GM06990 (cell line): Measurements from ENCODE around the gene ADGRD1.

Experiments used
- DNase-seq: peaks from one replicate; pipeline ENCODE4 v3.0.0-alpha.2; 2011; ENCODE audit not compliant: insufficient read length; ENCODE audit errors: extremely low read depth
- H3K27me3 ChIP-seq: replicated peaks from 2 replicates; pipeline ENCODE4 v1.6.0; 2011; ENCODE audit warnings: low read length; ENCODE audit not compliant: control insufficient read depth, insufficient read depth
- H3K36me3 ChIP-seq: 2 replicates; pipeline ENCODE4 v1.5.1; 2011; ENCODE audit warnings: low read length; ENCODE audit not compliant: control insufficient read depth, insufficient read depth
- H3K4me3 ChIP-seq: replicated peaks from 2 replicates; pipeline ENCODE4 v1.5.1; 2011; ENCODE audit warnings: low read depth, mild to moderate bottlenecking, control low read depth, low read length
- TF ChIP-seq, protein P1 (sequence below): IDR thresholded peaks from 2 replicates; pipeline ENCODE4 v1.5.1; 2011; ENCODE audit warnings: low read length, control low read depth, mild to moderate bottlenecking, inconsistent platforms; ENCODE audit not compliant: insufficient read depth, poor library complexity, severe bottlenecking

ADGRD1 gene

DNA sequence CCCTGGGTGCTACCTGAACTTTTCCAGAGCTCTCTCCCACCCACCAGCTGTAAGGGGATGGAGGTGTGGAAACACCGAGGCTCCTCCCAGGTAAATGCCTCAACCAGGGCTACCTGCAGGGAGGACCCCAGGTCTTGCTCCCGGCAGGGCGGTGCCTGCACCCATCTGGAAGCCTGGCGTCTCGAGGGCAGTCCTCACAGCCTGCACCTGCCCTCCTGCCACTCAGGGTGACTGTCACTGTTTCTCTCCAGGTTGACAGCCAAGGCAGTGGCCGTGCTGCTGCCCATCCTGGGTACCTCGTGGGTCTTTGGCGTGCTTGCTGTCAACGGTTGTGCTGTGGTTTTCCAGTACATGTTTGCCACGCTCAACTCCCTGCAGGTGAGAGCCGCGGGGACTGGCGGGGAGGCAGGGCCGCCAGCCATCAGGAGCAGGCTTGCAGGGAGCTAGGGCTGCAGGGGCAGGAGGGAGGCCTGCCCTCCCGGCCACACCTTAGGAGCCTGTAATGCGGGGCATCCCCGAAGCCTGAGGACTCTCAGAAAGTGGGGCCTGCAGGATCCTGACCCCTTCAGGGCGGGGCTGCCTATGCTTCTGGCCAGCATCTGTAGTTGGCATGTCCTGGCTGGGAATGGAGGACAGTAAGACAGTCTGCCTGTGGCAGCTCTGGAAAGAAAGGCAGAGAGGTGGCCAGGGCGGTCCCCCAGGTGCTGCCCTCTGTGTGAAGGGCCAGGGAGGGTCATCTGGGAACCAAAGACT is 182.3 kb downstream of the ADGRD1 start:
- no peak for DNase-seq
- TF ChIP-seq, protein P1, sequence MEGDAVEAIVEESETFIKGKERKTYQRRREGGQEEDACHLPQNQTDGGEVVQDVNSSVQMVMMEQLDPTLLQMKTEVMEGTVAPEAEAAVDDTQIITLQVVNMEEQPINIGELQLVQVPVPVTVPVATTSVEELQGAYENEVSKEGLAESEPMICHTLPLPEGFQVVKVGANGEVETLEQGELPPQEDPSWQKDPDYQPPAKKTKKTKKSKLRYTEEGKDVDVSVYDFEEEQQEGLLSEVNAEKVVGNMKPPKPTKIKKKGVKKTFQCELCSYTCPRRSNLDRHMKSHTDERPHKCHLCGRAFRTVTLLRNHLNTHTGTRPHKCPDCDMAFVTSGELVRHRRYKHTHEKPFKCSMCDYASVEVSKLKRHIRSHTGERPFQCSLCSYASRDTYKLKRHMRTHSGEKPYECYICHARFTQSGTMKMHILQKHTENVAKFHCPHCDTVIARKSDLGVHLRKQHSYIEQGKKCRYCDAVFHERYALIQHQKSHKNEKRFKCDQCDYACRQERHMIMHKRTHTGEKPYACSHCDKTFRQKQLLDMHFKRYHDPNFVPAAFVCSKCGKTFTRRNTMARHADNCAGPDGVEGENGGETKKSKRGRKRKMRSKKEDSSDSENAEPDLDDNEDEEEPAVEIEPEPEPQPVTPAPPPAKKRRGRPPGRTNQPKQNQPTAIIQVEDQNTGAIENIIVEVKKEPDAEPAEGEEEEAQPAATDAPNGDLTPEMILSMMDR, result no peak
- no peak overlapping the region for H3K4me3 ChIP-seq
- H3K27me3 ChIP-seq, result no peaks in the 10 kb centered on the region; the same call in 1 of the 2 replicates
- no peaks in the 10 kb centered on the region for H3K36me3 ChIP-seq

DNA sequence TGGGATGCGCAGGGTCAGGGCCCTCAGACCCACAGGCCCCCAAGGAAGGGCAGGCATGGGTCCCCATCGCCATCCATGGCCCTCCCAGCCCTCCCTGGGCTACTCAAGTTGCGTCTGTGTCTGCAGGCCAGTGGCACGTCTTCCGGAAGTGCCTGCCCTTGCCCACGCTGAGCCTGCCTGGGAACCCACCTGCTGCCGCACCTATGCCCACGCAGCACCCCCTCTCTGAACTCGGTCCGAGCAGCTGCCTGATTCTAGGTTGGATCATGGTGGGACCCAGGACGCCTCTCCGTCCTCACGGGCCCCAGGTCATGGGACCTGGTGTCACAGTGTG is 182.8 kb downstream of the ADGRD1 start:
- TF ChIP-seq, protein P1, result no peak
- no peak for DNase-seq
- no peak overlapping the region for H3K4me3 ChIP-seq
- no peaks in the 10 kb centered on the region; the same call in 1 of the 2 replicates for H3K27me3 ChIP-seq
- H3K36me3 ChIP-seq, result no peaks in the 10 kb centered on the region

DNA sequence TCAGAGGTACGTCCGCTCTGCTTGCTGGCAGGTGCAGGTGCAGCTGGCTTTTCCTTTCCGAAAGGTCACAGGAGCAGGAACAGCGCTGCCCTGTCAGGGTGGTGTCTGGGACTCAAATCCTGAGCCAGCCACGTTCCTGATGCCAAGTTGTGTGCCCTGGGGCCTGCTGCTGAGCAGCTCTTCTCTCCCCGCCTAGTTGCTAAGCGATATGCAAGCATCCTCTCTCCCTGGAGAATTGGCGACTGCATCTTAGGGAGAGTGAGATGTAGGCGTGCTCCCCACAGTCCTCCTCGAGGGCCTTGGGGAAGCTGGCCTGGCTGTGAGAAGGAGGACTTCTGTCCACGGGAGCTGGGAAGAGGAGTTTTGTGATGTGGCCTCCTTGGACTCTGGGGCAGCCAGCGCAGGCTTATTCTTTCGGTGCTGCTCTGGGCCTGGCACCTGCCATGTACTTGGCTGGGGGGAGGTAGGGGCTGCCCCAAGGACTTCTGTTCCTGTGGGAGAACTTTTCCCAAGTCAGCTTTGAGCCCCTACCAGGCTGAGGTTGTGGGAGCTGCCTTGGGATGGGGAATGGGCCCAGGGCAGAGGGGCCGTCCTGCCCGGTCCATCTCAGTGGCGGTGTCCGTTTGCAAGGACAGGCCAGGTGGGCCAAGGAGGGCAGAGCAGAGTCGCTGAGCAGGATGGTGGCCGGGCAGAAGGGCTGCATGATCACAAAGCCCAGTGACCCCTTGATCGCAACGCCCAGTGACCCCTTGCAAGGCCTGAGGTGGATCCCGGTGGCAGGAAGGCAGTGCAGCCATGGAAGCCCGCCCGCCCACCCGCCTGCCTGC is 183.5 kb downstream of the ADGRD1 start:
- no peaks in the 10 kb centered on the region for H3K36me3 ChIP-seq
- H3K27me3 ChIP-seq, result no peaks in the 10 kb centered on the region; the same call in 1 of the 2 replicates
- DNase-seq, result no peak
- TF ChIP-seq, protein P1, result no peak
- no peak overlapping the region for H3K4me3 ChIP-seq

DNA sequence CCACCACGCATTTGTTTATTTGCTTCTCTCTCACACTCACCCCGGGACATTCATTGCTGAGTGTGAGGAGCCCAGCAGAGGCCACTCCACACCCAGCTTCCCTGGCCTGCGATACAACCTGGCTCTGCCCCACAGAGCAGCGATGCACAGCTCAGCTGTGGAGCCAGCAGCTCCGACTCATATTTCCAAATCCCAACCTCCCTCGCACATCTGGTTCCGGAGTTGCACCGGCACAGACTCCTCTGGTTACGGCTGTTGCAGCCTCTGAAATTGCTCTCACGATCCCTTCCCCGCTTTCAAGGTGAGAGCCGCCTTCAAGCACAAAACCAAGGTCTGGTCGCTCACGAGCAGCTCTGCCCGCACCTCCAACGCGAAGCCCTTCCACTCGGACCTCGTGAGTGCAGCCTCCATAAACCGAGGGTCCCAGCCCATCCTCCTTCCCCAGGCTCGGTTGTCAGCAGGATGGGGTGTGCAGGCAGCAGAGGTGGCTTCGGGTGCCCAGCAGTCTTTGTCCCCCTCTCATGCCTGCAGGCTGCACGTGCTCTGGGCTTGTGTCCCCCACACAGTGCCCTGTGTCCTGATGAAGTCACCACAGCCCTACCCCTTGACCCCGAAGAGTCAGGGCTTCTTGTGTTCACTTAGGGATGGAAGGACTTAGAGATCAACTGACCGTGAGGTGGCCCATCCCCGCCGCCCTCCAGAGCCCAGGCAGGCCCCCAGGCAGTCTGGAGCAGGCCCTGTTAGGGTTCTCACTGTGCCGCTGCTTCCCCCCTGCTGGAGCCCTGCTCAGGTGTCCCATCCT is 184.3 kb downstream of the ADGRD1 start:
- Histone ChIP-seq H3K4me3 (no peak overlapping the region), H3K27me3 (no peaks in the 10 kb centered on the region; the same call in 1 of the 2 replicates), H3K36me3 (no peaks in the 10 kb centered on the region)
- TF ChIP-seq, protein P1, result no peak
- no peak for DNase-seq

DNA sequence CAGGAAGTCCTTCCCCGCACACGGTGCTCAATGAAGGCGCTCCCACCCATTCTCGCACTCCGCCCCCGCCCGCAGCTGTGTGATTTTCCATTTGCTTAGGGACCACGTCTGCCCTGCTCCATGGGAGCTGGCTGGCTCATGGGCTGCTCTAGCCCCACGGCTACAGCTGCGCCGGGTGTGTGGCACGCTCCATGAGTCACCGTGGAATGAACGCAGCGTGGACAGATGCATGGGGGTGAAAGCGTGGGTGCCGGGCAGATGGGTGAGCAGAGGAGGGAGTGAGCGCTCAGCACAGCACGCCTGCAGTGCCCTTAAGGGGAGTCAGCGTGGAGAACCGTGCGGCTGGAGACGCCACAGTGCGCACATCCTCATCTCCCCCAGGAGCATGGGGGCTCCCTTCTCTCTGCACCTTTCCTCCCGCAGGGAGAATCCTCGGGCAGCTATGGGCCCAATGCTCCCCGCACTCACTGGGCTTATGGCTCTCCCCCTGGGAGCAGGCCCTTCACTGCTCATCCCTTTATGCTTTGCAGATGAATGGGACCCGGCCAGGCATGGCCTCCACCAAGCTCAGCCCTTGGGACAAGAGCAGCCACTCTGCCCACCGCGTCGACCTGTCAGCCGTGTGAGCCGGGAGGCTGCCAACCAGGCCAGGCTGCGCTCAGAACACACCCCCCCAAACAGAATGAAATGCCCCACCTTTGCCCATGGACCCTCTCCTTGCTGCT is 185.1 kb downstream of the ADGRD1 start:
- TF ChIP-seq, protein P1, result no peak
- Histone ChIP-seq H3K36me3 (no peaks in the 10 kb centered on the region), H3K27me3 (no peaks in the 10 kb centered on the region; the same call in 1 of the 2 replicates), H3K4me3 (no peak overlapping the region)
- DNase-seq, result no peak
